ENCODE measurements around the gene MAGEA3.

GRCh38 chrX:152656890-152657289 is 41.7 kb upstream of the MAGEA3 start:
- TF ChIP-seq POLR2AphosphoS2 (IDR thresholded peaks at IDR 0.05; ENCODE audit: low read length) (no peak), REST (IDR thresholded peaks at IDR 0.05; ENCODE audit: borderline replicate concordance) (no peak), REST (CRISPR knock-in tag; IDR thresholded peaks at IDR 0.05; ENCODE audit: low read depth) (no peak), NFRKB (IDR thresholded peaks at IDR 0.05; ENCODE audit: low read depth) (no peak), ZNF384 (IDR thresholded peaks at IDR 0.05; ENCODE audit: low read depth, low read length) (no peak), ZNF184 (CRISPR knock-in tag; IDR thresholded peaks at IDR 0.05) (no peak), SIN3A (IDR thresholded peaks at IDR 0.05; ENCODE audit: borderline replicate concordance in 2 of 2, control insufficient read depth in 1 of 2, low read depth in 2 of 2, low read length in 2 of 2) (no peak), PBX2 (CRISPR knock-in tag; IDR thresholded peaks at IDR 0.05; ENCODE audit: low read depth) (no peak), PBX2 (tag; conservative IDR thresholded peaks at IDR 0.05; ENCODE audit: low read depth) (no peak), FOXK2 (conservative IDR thresholded peaks at IDR 0.05 in 1 of 2, IDR thresholded peaks at IDR 0.05 in 1 of 2; ENCODE audit: low read depth in 2 of 2) (no peak), EP300 (IDR thresholded peaks at IDR 0.05; ENCODE audit: low read length) (no peak), TEAD4 (IDR thresholded peaks at IDR 0.05; ENCODE audit: low read length) (no peak), TEAD4 (CRISPR knock-in tag; IDR thresholded peaks at IDR 0.05; ENCODE audit: borderline replicate concordance) (no peak), ZBTB34 (CRISPR knock-in tag; IDR thresholded peaks at IDR 0.05) (no peak)

All from K562 (cell line).